NCI-H2107 treated with DMSO at 0.1 percent for 48 hours (cell line): ENCODE data around the gene RAB11FIP5.

Source experiments
- DNase-seq: peaks from one replicate; lab custom pipeline; 2025; ENCODE audit not compliant: unreplicated experiment; lab: John Stamatoyannopoulos, UW

The RAB11FIP5 gene

GRCh38 chr2:73088211-73088610 is 24.5 kb downstream of the RAB11FIP5 start:
- no peak for DNase-seq

DNA sequence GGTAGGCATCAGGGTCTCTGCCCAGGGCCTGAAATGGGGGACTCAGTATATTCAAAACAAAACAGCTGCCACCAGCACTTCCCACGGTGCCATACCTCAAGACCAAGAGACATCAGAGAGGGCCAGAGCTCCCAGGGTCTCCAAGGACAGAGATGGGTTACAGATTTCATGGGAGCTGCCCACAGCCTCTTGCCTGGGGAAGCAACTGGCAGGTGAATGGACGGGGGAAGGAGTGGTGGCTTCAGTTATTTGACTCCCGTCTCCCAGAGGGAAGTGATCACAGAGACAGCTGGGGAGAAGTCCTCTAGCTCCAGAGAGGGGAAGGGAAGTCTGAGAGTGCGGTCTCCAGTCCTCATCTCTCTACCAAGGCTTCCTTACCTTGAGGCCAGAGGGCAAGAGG is 25.4 kb downstream of the RAB11FIP5 start:
- no peak for DNase-seq

GRCh38 chr2:73085691-73086090 is 27.1 kb downstream of the RAB11FIP5 start:
- DNase-seq: no peak

- no peak for DNase-seq
Measured at GRCh38 chr2:73084971-73085370, 27.8 kb downstream of the RAB11FIP5 start.

GRCh38 chr2:73083886-73084800 is 28.6 kb downstream of the RAB11FIP5 start:
- peak; percentile 57 for DNase-seq

DNA sequence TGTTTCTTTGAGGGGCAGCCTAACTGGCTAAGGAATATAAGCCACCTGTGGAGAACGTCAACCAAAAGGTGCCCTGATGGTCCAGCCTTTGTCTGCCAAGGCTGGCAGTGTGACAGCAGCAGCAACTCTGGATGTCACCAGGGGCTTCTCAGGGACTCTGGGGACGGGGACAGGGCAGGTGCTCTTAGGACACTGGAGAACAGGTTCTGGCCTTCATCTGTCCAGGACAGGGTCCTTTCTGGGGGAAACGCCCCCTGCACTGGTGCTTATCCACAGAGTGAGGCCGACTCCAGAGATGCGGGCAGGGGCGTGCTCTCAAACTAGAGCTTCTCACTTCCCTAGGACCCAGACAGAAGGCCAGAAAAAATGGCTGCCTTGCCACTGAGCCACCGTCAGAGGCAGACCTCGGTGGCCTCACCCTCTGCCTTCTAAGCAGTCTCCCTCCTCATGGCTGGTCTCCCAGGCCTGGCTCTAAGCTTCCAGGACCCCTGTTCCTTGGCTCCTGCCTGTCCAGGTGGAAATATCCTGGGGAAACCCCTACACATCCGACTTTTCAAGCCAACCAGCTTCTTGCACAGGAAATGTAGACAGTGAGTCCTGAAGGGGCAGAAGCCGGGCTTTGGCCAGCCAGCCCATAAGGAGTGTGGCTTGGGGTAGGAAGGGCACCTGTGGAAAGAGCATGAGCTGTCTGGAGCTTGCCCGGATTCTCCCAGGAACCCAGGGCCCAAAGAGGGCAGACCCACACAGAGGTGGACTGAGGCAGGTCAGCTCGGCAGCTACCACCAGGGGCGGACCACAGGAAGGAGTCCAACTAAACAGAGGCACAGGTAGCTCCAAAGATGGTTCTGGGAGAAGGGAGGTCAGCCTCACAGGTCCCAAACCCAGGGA is 30.0 kb downstream of the RAB11FIP5 start:
- no peak for DNase-seq

- DNase-seq: no peak
Measured at GRCh38 chr2:73081181-73081671, 31.5 kb downstream of the RAB11FIP5 start.

GRCh38 chr2:73080321-73081131 is 32.2 kb downstream of the RAB11FIP5 start:
- no peak for DNase-seq

DNA sequence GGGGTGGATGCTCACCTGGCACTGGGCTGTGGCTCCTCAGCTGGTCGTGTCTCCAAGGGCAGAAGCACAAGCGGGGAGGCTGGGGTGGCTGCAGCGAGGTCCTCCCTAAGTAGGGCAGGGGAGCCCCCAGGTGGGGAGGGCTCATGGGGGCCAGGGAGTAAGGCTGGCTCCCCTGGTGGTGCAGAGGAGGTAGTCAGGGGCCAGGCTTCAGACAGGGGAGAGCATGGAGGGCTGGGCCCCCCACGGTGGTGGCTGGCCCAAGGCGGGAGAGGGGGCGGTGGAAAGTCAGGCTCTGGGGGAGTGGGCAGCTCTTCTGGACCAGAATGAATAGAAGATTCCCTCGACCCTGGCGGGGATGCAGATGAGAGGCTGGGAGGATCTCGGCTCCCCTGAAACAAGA is 33.1 kb downstream of the RAB11FIP5 start:
- DNase-seq: no peak

DNA sequence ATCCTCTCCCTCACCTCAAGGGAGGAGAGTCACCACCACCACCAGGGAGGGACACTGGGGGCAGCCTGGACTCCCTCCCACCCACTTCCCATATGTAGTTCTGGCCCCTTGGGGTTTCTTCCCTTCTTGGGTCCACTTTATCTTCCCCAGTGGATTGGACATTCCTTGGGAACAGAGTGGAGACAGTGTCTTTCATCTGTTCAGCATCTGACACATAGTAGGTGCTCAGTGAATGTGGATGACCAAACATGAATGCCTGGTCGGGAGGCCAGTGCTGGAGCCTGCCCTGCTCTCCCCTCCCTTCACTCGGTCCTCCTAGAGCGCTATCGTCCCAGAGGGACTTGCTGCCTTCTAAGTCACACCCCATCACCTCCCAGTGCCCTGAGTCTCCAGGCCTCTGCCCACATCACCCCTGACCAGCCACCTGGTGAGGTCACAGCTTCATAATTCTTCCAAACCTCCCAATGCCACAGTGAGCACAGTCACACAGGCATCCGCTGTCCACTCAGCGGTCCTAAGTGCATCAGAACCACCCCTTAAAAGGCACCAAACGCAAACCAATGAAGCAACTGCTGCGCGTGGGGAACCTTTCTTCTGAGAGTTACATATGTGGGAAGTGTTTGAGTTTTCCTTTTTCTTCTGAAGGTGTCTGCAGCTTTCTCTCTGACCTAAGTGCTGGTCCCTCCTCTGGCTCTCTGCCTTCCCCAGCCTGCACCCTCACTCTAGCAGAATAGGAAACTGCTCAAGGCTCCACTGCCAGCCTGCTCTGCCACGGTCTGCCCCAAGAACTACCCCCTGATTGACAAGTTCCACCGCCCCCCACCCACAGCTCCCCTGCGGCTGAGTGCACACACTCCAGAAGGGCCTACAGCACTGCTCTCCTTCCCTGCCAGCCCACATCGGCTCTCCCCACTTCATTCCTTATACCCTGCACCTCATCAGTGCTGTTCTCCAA is 34.0 kb downstream of the RAB11FIP5 start:
- DNase-seq: no peak

GRCh38 chr2:73077424-73077795 is 35.3 kb downstream of the RAB11FIP5 start:
- no peak for DNase-seq

DNA sequence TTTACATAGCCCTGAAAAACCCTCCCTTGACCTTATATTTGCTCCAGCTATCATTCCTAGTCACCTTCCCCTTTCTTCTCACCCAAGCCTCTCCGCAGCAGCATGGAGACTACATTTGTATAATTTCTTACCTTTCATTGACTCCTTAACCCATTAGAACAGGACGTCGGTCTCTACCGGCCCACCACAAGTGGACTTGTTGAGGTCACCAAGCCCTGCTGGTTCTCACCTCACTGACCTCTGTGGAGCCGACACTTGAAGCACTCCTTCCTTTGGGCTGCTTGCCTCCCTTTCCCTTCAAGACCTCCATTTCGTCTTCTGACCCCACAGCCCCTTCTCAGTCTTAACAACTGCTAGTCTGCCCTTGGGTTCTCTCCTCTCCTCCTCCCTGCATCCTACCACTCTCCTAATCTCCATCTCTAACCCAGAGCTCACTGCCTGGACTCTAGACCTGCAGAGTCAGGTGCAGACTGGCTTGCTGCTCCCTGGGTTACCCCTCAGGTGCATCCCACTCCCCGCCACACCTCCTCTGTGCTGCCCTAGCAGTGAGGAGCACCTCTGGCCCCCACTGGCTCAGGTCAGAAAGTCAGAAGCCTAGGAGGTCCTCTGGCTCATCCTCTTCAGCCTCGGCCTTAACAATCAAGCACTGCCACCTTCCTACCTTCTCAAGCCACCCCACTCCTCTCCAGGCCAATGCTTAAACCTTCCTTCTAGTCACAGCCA is 35.9 kb downstream of the RAB11FIP5 start:
- DNase-seq: no peak

GRCh38 chr2:73075477-73076373 is 37.0 kb downstream of the RAB11FIP5 start:
- DNase-seq: no peak

- no peak for DNase-seq
Measured at GRCh38 chr2:73074110-73075069, 38.4 kb downstream of the RAB11FIP5 start.

GRCh38 chr2:73072416-73072815 is 40.3 kb downstream of the RAB11FIP5 start:
- DNase-seq: no peak

DNA sequence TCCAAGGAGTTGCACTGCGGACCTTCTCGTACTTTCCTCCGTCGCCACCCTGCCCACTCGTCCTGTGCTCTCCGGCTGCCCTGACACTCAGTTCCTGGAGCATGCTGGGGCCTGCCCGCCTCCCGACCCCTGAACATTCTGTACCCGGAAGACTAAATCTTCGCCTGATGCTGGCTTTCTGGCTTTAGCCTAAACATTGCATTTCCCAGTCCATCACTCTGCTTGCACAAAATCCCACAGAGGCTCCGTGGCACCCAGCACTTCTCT is 40.7 kb downstream of the RAB11FIP5 start:
- no peak for DNase-seq
